WTC11 (cell line): Measurements from ENCODE around the gene SH3PXD2A.

ENCODE experiments used
- ETV6 ChIP-seq: sonication (generic); formaldehyde crosslinking; IDR thresholded peaks from 2 replicates; pipeline ENCODE4 v1.8.1; 2022; ENCODE audit warnings: mild to moderate bottlenecking, missing genetic modification reagents
- ZNF232 ChIP-seq: sonication (generic); formaldehyde crosslinking; IDR thresholded peaks from 2 replicates; pipeline ENCODE4 v1.8.0; 2022; ENCODE audit warnings: mild to moderate bottlenecking, missing genetic modification reagents

GRCh38 chr10:103688491-103688890 lies 166.9 kb downstream of the SH3PXD2A start:
- TF ChIP-seq ETV6 (CRISPR knock-in tag) = no peak
- no peak for TF ChIP-seq ZNF232 (CRISPR knock-in tag)
